ENCODE data around the gene PAQR3.

Gene PAQR3

DNA sequence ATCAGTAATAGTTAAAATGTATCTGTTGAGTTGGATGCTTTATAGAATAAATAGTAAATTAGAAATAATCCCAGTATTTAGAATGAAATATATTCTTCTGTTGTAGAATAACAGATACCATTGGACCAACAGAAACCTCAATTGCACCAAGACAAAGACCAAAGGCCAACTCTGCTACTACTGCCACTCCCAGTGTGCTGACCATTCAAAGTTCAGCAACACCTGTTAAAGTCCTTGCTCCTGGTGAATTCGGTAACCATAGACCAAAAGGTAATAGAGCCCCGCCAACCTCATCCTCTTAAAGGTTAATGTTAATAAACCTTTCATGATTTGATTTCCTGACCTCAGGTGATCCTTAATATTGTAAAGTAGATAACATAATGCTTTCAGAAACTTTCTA lies 73.8 kb downstream of the PAQR3 start:
- no peaks in the 10 kb centered on the region for H4K20me1 ChIP-seq (ENCODE audit: control insufficient read depth, insufficient read depth, low read depth, low read length)
- H3K27me3 ChIP-seq (ENCODE audit: control insufficient read depth, low read length) = no peaks in the 10 kb centered on the region
- H3K4me3 ChIP-seq (ENCODE audit: low read length) = no peak overlapping the region
- no peaks in the 10 kb centered on the region for H3K4me1 ChIP-seq (ENCODE audit: control insufficient read depth, low read length)
- no peaks in the 10 kb centered on the region for H3K9me2 ChIP-seq (replicated peaks; ENCODE audit: control insufficient read depth, low read length)
- peaks cover 16% of the 10 kb centered on the region for H3K36me3 ChIP-seq (ENCODE audit: control insufficient read depth, low read length)
- H3K4me2 ChIP-seq (ENCODE audit: low read length) = no peak overlapping the region
- H3F3A ChIP-seq (ENCODE audit: control insufficient read depth, insufficient read depth) = 0 out of 2 replicates have a peak, but pooled peaks cover 2% of the 10 kb centered on the region
- H3K9me3 ChIP-seq (ENCODE audit: control insufficient read depth, insufficient read depth, low read length) = no peaks in the 10 kb centered on the region
- TF ChIP-seq EZH2phosphoT487 (IDR thresholded peaks at IDR 0.05; ENCODE audit: borderline replicate concordance, low read length) = no peak
- TF ChIP-seq, protein P1, sequence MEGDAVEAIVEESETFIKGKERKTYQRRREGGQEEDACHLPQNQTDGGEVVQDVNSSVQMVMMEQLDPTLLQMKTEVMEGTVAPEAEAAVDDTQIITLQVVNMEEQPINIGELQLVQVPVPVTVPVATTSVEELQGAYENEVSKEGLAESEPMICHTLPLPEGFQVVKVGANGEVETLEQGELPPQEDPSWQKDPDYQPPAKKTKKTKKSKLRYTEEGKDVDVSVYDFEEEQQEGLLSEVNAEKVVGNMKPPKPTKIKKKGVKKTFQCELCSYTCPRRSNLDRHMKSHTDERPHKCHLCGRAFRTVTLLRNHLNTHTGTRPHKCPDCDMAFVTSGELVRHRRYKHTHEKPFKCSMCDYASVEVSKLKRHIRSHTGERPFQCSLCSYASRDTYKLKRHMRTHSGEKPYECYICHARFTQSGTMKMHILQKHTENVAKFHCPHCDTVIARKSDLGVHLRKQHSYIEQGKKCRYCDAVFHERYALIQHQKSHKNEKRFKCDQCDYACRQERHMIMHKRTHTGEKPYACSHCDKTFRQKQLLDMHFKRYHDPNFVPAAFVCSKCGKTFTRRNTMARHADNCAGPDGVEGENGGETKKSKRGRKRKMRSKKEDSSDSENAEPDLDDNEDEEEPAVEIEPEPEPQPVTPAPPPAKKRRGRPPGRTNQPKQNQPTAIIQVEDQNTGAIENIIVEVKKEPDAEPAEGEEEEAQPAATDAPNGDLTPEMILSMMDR (IDR thresholded peaks at IDR 0.05; ENCODE audit: low read depth, low read length, poor library complexity, severe bottlenecking) = no peak
- H3K27ac ChIP-seq (ENCODE audit: low read depth, low read length) = no peak overlapping the region
- no peaks in the 10 kb centered on the region for H3K79me2 ChIP-seq (ENCODE audit: control insufficient read depth, low read length)

DNA sequence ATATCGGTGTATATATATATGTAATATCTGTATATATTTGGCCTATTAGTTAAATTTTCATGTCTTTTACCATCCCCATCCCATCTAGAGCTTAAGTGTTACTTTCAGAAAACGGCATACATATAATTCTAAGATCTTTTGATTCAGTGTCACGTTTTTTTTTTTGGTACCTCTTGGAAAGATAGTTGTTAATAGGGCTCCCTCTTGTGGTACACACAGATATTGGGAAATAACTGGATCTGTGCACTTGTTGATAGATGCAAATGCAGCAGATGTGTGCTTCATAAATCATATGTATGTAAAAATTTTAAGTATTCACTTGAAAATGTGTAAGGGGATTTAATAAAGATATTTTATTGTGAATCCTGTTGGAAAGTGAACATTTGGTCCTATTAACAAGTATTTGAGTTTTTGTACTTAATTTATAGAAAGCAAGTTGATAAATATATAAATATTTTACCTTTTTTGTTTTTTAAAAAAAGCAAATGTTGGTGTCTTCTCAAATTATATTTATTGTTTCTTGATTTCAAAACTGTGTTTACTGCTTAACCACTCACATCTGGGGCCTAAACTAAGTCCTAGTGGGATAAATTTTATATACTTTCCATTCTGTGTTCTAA lies 74.7 kb downstream of the PAQR3 start:
- Histone ChIP-seq H3K36me3 (ENCODE audit: control insufficient read depth, low read length) (peaks cover 21% of the 10 kb centered on the region), H3K27me3 (ENCODE audit: control insufficient read depth, low read length) (no peaks in the 10 kb centered on the region), H4K20me1 (ENCODE audit: control insufficient read depth, insufficient read depth, low read depth, low read length) (no peaks in the 10 kb centered on the region), H3K27ac (ENCODE audit: low read depth, low read length) (no peak overlapping the region), H3K9me2 (replicated peaks; ENCODE audit: control insufficient read depth, low read length) (no peaks in the 10 kb centered on the region), H3K4me1 (ENCODE audit: control insufficient read depth, low read length) (no peaks in the 10 kb centered on the region), H3K4me2 (ENCODE audit: low read length) (no peak overlapping the region), H3K79me2 (ENCODE audit: control insufficient read depth, low read length) (no peaks in the 10 kb centered on the region), H3K9me3 (ENCODE audit: control insufficient read depth, insufficient read depth, low read length) (no peaks in the 10 kb centered on the region), H3F3A (ENCODE audit: control insufficient read depth, insufficient read depth) (0 out of 2 replicates have a peak, but pooled peaks cover 2% of the 10 kb centered on the region), H3K4me3 (ENCODE audit: low read length) (no peak overlapping the region)
- TF ChIP-seq, protein P1 (IDR thresholded peaks at IDR 0.05; ENCODE audit: low read depth, low read length, poor library complexity, severe bottlenecking) = peak; percentile 76
- no peak for TF ChIP-seq EZH2phosphoT487 (IDR thresholded peaks at IDR 0.05; ENCODE audit: borderline replicate concordance, low read length)

DNA sequence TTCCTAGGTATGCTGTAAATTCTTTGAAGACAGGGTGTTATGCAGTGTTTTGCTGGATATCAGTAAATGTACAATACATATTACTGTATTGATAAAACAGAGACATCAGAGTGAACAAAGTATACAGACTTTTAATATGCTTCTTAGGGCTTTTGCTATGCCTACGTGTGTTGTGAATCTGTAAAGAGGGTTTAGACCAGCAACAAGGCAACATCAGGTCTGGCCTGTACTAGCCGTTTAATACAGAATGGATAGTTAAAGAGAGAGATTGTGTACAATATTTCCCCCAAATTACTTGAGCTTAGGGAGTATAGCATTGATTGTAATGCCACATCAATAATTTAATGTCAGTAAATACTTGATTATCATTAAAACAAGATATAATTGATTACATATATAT lies 75.2 kb downstream of the PAQR3 start:
- Histone ChIP-seq H3K27ac (ENCODE audit: low read depth, low read length) (no peak overlapping the region), H3K4me1 (ENCODE audit: control insufficient read depth, low read length) (no peaks in the 10 kb centered on the region), H3K4me2 (ENCODE audit: low read length) (no peak overlapping the region), H3K4me3 (ENCODE audit: low read length) (no peak overlapping the region), H3K27me3 (ENCODE audit: control insufficient read depth, low read length) (no peaks in the 10 kb centered on the region), H3K9me2 (replicated peaks; ENCODE audit: control insufficient read depth, low read length) (no peaks in the 10 kb centered on the region), H3K36me3 (ENCODE audit: control insufficient read depth, low read length) (peaks cover 24% of the 10 kb centered on the region), H3K79me2 (ENCODE audit: control insufficient read depth, low read length) (no peaks in the 10 kb centered on the region), H3F3A (ENCODE audit: control insufficient read depth, insufficient read depth) (0 out of 2 replicates have a peak, but pooled peaks cover 2% of the 10 kb centered on the region), H3K9me3 (ENCODE audit: control insufficient read depth, insufficient read depth, low read length) (no peaks in the 10 kb centered on the region), H4K20me1 (ENCODE audit: control insufficient read depth, insufficient read depth, low read depth, low read length) (no peaks in the 10 kb centered on the region)
- TF ChIP-seq, protein P1 (IDR thresholded peaks at IDR 0.05; ENCODE audit: low read depth, low read length, poor library complexity, severe bottlenecking) = no peak
